ENCODE data around the gene SPACDR.

The SPACDR gene, protein sequence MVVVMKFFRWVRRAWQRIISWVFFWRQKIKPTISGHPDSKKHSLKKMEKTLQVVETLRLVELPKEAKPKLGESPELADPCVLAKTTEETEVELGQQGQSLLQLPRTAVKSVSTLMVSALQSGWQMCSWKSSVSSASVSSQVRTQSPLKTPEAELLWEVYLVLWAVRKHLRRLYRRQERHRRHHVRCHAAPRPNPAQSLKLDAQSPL

DNA sequence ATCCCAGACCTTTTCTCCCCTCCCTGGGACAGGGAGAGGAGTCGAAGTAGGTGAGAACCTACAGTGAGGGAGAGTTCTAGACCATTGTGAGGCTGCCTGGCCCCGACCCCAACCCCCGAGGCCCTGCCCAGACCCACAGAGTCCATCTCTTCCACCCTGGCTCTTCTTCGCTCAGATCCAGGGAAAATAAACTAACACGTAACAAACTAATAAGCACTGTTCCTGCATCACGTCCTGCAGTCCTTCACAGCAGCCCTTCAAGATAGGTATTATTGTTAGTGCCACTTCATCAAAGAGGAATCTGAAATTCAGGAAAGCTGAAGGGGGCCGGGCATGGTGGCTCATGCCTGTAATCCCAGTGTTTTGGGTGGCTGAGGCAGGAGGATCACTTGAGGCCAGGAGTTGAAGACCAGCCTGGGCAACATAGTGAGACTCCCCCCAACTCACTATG lies at the start of gene SPACDR:
Gene SPACDR (minus strand): TSS at position 51 of the 451 bp plus-strand sequence. CDS start 235 bp downstream, outside the sequence.
- no peak within 1 kb of the TSS for H3K4me3 ChIP-seq (replicated peaks; ENCODE audit: low read depth, low read length)
- no peak for DNase-seq (ENCODE audit: extremely low read depth, insufficient read length)
- TF ChIP-seq, protein P1, sequence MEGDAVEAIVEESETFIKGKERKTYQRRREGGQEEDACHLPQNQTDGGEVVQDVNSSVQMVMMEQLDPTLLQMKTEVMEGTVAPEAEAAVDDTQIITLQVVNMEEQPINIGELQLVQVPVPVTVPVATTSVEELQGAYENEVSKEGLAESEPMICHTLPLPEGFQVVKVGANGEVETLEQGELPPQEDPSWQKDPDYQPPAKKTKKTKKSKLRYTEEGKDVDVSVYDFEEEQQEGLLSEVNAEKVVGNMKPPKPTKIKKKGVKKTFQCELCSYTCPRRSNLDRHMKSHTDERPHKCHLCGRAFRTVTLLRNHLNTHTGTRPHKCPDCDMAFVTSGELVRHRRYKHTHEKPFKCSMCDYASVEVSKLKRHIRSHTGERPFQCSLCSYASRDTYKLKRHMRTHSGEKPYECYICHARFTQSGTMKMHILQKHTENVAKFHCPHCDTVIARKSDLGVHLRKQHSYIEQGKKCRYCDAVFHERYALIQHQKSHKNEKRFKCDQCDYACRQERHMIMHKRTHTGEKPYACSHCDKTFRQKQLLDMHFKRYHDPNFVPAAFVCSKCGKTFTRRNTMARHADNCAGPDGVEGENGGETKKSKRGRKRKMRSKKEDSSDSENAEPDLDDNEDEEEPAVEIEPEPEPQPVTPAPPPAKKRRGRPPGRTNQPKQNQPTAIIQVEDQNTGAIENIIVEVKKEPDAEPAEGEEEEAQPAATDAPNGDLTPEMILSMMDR (IDR thresholded peaks at IDR 0.05; ENCODE audit: insufficient read depth, low read length, poor library complexity, severe bottlenecking) = no peak
- no peaks in the 10 kb centered on the region for H3K27me3 ChIP-seq (replicated peaks; ENCODE audit: control insufficient read depth, insufficient read depth, low read length)
- peaks cover 20% of the 10 kb centered on the region for H3K36me3 ChIP-seq (ENCODE audit: control insufficient read depth, insufficient read depth, low read length)

DNA sequence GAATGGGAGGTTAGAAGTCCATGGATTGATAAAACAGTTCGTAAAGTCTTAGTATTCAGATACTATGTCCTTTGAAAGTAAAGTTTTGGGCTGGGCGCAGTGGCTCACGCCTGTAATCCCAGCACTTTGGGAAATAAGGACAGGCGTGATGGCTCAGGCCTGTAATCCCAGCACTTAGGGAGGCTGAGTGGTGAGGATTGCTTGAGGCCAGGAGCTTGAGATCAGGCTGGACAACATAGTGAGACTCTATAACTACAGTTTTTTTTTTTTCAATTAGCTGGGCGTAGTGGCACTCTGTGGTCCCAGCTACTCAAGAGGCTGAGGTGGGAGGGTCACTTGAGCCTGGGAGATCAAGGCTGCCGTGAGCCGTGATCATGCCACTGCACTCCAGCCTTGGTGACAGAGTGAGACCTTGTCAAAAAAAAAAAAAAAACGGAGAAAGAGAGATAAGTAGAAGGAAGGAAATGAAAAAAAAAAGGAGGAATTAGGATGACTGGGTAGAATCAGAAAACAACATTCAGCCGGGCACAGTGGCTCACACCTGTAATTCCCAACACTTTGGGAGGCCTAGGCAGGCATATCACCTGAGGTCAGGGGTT lies 49.3 kb upstream of the SPACDR start:
- DNase-seq (ENCODE audit: extremely low read depth, insufficient read length) = no peak
- TF ChIP-seq, protein P1 (IDR thresholded peaks at IDR 0.05; ENCODE audit: insufficient read depth, low read length, poor library complexity, severe bottlenecking) = no peak
- Histone ChIP-seq H3K4me3 (replicated peaks; ENCODE audit: low read depth, low read length) (no peak overlapping the region), H3K36me3 (ENCODE audit: control insufficient read depth, insufficient read depth, low read length) (no peaks in the 10 kb centered on the region), H3K27me3 (replicated peaks; ENCODE audit: control insufficient read depth, insufficient read depth, low read length) (no peaks in the 10 kb centered on the region)

DNA sequence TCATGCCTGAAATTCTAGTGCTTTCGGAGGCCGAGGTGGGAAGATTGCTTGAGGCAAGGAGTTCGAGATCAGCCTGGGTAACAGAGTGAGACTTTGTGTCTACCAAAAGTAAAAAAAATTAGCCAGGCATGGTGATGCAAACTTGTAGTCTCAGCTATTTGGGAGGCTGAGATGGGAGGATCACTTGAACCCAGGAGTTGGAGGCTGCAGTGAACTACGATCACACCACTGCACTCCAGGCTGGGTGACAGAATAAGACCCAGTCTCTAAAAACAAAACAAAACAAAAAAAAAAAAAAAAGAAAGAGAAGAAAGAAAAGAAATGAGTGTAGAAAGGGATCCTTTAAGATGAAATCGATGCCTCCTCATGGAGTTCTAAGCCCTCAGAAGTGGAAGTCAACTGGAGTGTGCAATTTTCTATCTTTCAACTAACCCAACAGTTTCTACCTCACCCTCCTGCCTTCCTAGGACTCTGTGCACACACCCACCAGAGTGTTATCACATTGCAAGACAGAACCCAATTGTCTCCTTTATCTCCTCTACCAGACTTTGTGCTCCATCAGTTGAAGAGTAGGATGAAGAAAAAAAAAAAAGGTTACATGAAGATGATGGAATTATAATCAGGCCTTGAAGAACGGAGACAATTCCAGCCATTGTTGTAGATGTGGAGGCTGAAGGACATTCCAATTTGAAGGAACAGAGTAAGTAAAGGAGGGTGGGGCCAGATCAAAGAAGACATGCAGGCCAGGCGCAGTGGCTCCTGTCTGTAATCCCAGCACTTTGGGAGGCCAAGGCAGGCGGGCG lies 46.6 kb upstream of the SPACDR start:
- no peak for DNase-seq (ENCODE audit: extremely low read depth, insufficient read length)
- H3K36me3 ChIP-seq (ENCODE audit: control insufficient read depth, insufficient read depth, low read length) = no peaks in the 10 kb centered on the region
- no peaks in the 10 kb centered on the region for H3K27me3 ChIP-seq (replicated peaks; ENCODE audit: control insufficient read depth, insufficient read depth, low read length)
- no peak overlapping the region for H3K4me3 ChIP-seq (replicated peaks; ENCODE audit: low read depth, low read length)
- TF ChIP-seq, protein P1 (IDR thresholded peaks at IDR 0.05; ENCODE audit: insufficient read depth, low read length, poor library complexity, severe bottlenecking) = no peak

DNA sequence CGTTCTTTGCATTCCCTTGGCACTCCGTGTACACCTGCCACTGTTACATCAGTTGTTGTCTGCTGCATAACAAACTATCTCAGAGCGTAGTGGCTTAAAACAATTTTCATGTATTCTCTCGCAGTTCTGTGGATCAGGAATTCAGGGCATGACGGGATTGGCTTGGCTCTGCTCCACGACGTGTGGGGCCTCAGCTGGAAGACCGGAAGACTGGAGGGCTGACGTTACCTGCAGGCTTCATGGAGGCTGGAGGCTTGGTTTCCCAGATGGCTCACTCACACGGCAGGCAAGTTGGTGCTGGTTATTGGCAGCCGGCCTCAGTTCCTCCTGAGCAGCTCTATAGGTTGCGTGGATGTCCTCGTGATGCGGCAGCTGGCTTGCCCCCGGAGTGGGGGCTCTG lies 45.2 kb upstream of the SPACDR start:
- no peaks in the 10 kb centered on the region for H3K36me3 ChIP-seq (ENCODE audit: control insufficient read depth, insufficient read depth, low read length)
- DNase-seq (ENCODE audit: extremely low read depth, insufficient read length) = no peak
- no peak overlapping the region for H3K4me3 ChIP-seq (replicated peaks; ENCODE audit: low read depth, low read length)
- H3K27me3 ChIP-seq (replicated peaks; ENCODE audit: control insufficient read depth, insufficient read depth, low read length) = no peaks in the 10 kb centered on the region
- TF ChIP-seq, protein P1 (IDR thresholded peaks at IDR 0.05; ENCODE audit: insufficient read depth, low read length, poor library complexity, severe bottlenecking) = no peak

DNA sequence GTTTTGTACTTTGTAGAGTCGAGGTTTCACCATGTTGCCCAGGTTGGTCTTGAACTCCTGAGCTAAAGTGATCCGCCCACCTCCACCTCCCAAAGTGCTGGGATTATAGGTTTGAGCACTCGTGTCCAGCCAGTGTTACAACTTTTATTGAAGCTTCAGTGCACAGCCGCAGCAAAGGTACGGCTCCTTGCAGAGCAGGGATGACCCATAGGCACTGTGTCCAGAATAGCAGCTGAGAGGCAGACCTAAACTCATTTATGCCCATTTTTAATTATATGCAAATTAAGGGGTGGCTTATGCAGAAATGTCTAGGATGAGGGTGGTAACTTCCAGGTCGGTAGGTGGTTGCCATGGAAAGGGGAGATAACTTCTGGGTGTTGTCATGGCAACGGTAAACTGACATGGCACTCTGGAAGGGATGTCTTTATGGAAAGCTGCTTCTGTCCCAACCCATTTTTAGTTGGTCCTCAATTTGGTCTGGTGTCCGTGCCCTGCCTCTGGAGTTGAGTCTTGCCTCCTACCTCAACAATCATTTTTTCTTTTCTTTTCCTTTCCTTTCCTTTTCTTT lies 42.4 kb upstream of the SPACDR start:
- no peak overlapping the region for H3K4me3 ChIP-seq (replicated peaks; ENCODE audit: low read depth, low read length)
- no peaks in the 10 kb centered on the region for H3K36me3 ChIP-seq (ENCODE audit: control insufficient read depth, insufficient read depth, low read length)
- TF ChIP-seq, protein P1 (IDR thresholded peaks at IDR 0.05; ENCODE audit: insufficient read depth, low read length, poor library complexity, severe bottlenecking) = no peak
- H3K27me3 ChIP-seq (replicated peaks; ENCODE audit: control insufficient read depth, insufficient read depth, low read length) = no peaks in the 10 kb centered on the region
- DNase-seq (ENCODE audit: extremely low read depth, insufficient read length) = no peak

Measured in GM06990 (cell line).